Measurements from ENCODE around the gene ITPA. TPM values are rescaled to one million over a fixed set of nuclear protein-coding genes. Genes with fewer than 3 reads are reported as not detected.

Gene ITPA
- total and polyA plus RNA-seq, 2 donors (not counting 3 experiments of a cell fraction or from before 2014, with no cell fraction given): 43.2 to 65.0 TPM

GRCh38 chr20:3245156-3245555 lies 35.9 kb downstream of the ITPA start:
- peaks cover 10% of the 10 kb centered on the region for H3K4me1 ChIP-seq (ENCODE audit: control insufficient read depth, extremely low read depth, insufficient read depth, low read length)
- no peak overlapping the region for H3K27ac ChIP-seq (ENCODE audit: insufficient read depth, low read depth, low read length)
- no peaks in the 10 kb centered on the region for H3K9me3 ChIP-seq (replicated peaks; ENCODE audit: control insufficient read depth, insufficient read depth, low read length)
- ChIA-PET POLR2A (no interaction called here), CTCF (interaction anchor here (1.2 kb wide), 2 partner anchors 26 to 35 kb away, joined by 3 read pairs; no protein-coding TSS in a partner anchor)
- FAIRE-seq (no peak), DNase-seq (ENCODE audit: low read depth, low spot score) (no peak)
- H3K4me2 ChIP-seq (ENCODE audit: insufficient read depth, low read length): no peak overlapping the region
- H3K27me3 ChIP-seq (ENCODE audit: control insufficient read depth in 2 of 2, insufficient read depth in 2 of 2, low read length in 2 of 2): peaks cover 0 to 11% of the 10 kb centered on the region in 2 experiments
- intact Hi-C loops (cut with micrococcal nuclease): no loop called here
- H3K36me3 ChIP-seq (ENCODE audit: control insufficient read depth in 2 of 2, extremely low read depth in 1 of 2, insufficient read depth in 2 of 2, low read length in 2 of 2): no peaks in the 10 kb centered on the region
- no peak overlapping the region for H3K9ac ChIP-seq (replicated peaks; ENCODE audit: extremely low read depth, insufficient read depth, low read length)
- H2AFZ ChIP-seq (ENCODE audit: low read depth, low read length): no peak overlapping the region
- dilution Hi-C loops (cut with MboI; ENCODE audit: extremely low pct_ligation_motif_present, low sequenced_read_pairs): no loop called here
- H3K4me3 ChIP-seq (replicated peaks in 1 of 3; ENCODE audit: insufficient read depth in 1 of 3, low read depth in 1 of 3, low read length in 3 of 3): no peak overlapping the region
- TF ChIP-seq JUN (IDR thresholded peaks at IDR 0.05; ENCODE audit: borderline replicate concordance, insufficient read depth, insufficient read length, low read depth): no peak
- TF ChIP-seq EZH2 (IDR thresholded peaks at IDR 0.05; ENCODE audit: borderline replicate concordance, low read depth, low read length, severe bottlenecking): no peak
- TF ChIP-seq POLR2A (IDR thresholded peaks at IDR 0.05; ENCODE audit: low read depth, low read length): no peak
- TF ChIP-seq MAX (IDR thresholded peaks at IDR 0.05; ENCODE audit: insufficient read depth, insufficient read length): no peak
- TF ChIP-seq POLR2AphosphoS5 (IDR thresholded peaks at IDR 0.05; ENCODE audit: insufficient read depth, low read depth, low read length): no peak
- no peak for TF ChIP-seq FOS (IDR thresholded peaks at IDR 0.05; ENCODE audit: borderline replicate concordance, insufficient read depth, low read length)
- no peak for TF ChIP-seq MYC (IDR thresholded peaks at IDR 0.05; ENCODE audit: low read depth, low read length)
- no peak for TF ChIP-seq GATA2 (IDR thresholded peaks at IDR 0.05; ENCODE audit: insufficient read depth, insufficient read length, low read depth, low read length)
- no peak for TF ChIP-seq CTCF (IDR thresholded peaks at IDR 0.05; ENCODE audit: extremely low read depth in 1 of 2, insufficient read depth in 1 of 2, low read depth in 1 of 2, low read length in 2 of 2)
- H3K9me1 ChIP-seq (replicated peaks; ENCODE audit: control insufficient read depth, extremely low read depth, insufficient read depth, low read length): no peaks in the 10 kb centered on the region
- no TSS peak for BruUV-seq (replicated peaks)
- no peaks in the 10 kb centered on the region for H3K79me2 ChIP-seq (ENCODE audit: control insufficient read depth, insufficient read depth, low read length)
- no peaks in the 10 kb centered on the region for H4K20me1 ChIP-seq (replicated peaks; ENCODE audit: control insufficient read depth, extremely low read depth, insufficient read depth, low read length)
